BLaER1 treated with 17β-estradiol and CSF1 and Interleukin-3, amounts not matched to agents 10 nM and 100 nM (cell line): Measurements from ENCODE around the gene EMB.
"Not testable (repeated sequence)": the region's sequence is repeated elsewhere in the genome, so short reads cannot be mapped to it uniquely, and the experiment has no call there.

Source experiments
- H3K27ac ChIP-seq, 11 experiments: shearing (Covaris generic); formaldehyde crosslinking; 2 replicates each; pipeline ENCODE4 v1.8.1; 2022
- H3K27me3 ChIP-seq, 11 experiments: shearing (Covaris generic); formaldehyde crosslinking; 2 replicates each; pipeline ENCODE4 v1.8.1; 2022
- H3K36me3 ChIP-seq, 11 experiments: shearing (Covaris generic); formaldehyde crosslinking; 2 replicates each; pipeline ENCODE4 v1.8.1; 2022
- H3K4me1 ChIP-seq, 10 experiments: shearing (Covaris generic); formaldehyde crosslinking; 2 replicates each; pipeline ENCODE4 v1.8.1; 2022
- H3K4me2 ChIP-seq, 11 experiments: shearing (Covaris generic); formaldehyde crosslinking; 2 replicates each; pipeline ENCODE4 v1.8.1; 2022
- H3K4me3 ChIP-seq, 10 experiments: shearing (Covaris generic); formaldehyde crosslinking; 2 replicates each; pipeline ENCODE4 v1.8.1; 2022
- H3K9ac ChIP-seq, 11 experiments: shearing (Covaris generic); formaldehyde crosslinking; 2 replicates each; pipeline ENCODE4 v1.8.1; 2022
- H3K9me3 ChIP-seq, 11 experiments: shearing (Covaris generic); formaldehyde crosslinking; replicated peaks in 1 of 11; 2 replicates each; pipeline ENCODE4 v1.8.1; 2022
- H4K20me1 ChIP-seq, 11 experiments: shearing (Covaris generic); formaldehyde crosslinking; 2 replicates each; pipeline ENCODE4 v1.8.1; 2022
- Cebpa-rat ChIP-seq, 11 experiments: shearing (Covaris generic); IDR thresholded peaks; 2 replicates each; pipeline ENCODE4 v1.8.1; 2022

The EMB gene

DNA sequence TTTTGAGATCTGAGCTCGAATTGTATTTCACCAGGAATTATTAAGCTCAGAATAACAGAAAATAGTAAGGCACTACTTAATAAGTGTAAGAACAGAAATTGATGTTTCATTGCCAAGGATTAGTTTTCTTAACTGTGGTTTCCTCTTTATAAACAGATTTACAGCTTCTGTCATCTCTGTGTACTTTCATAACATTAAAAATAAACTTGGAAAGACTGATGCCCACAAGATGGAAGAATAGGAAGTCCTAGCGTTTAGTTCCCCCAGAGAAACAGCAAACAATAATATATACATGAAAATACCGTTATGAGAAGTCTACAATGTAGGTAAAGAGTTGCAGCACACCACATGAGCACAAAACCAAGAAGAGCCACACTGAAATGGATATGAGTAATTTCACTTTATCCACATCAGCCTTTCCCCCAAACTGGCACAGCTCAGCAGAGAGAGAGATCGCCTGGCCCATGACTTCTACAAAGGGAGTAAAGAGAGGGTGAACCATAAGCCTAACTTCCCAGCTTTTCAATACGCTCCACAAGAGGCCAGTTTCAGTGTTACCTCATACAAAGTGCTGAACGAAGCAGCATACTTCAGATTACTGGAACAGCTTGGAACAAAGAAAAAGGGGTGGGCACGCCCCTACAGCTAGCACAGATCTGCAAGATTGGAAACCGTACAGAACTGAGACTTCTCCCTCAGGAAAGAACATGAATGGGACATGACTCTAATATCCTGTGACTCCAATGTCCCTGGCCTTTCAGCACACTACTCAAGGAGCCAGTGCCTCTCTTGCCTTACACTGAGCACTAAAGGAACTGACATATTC is 75.4 kb downstream of the EMB start:
- no peak for TF ChIP-seq Cebpa-rat (IDR thresholded peaks at IDR 0.05)
- H3K9me3 ChIP-seq = peaks cover 32 to 52% (median 39%) of the 10 kb centered on the region in 11 experiments
- no peak overlapping the region for H3K4me3 ChIP-seq
- H3K27ac ChIP-seq = no peak overlapping the region
- H3K4me1 ChIP-seq = peaks cover 0 to 20% (median 6%) of the 10 kb centered on the region in 10 experiments; a peak in 10 of 20 replicates
- H3K36me3 ChIP-seq = peaks cover 2 to 30% (median 12%) of the 10 kb centered on the region in 11 experiments; a peak in 15 of 22 replicates
- peak overlapping the region in 7 of 11 experiments; percentile 1 to 48 (median 16); a peak in 6 of 22 replicates for H3K4me2 ChIP-seq
- H3K9ac ChIP-seq = no peak overlapping the region
- H3K27me3 ChIP-seq = no peaks in the 10 kb centered on the region
- no peaks in the 10 kb centered on the region for H4K20me1 ChIP-seq

DNA sequence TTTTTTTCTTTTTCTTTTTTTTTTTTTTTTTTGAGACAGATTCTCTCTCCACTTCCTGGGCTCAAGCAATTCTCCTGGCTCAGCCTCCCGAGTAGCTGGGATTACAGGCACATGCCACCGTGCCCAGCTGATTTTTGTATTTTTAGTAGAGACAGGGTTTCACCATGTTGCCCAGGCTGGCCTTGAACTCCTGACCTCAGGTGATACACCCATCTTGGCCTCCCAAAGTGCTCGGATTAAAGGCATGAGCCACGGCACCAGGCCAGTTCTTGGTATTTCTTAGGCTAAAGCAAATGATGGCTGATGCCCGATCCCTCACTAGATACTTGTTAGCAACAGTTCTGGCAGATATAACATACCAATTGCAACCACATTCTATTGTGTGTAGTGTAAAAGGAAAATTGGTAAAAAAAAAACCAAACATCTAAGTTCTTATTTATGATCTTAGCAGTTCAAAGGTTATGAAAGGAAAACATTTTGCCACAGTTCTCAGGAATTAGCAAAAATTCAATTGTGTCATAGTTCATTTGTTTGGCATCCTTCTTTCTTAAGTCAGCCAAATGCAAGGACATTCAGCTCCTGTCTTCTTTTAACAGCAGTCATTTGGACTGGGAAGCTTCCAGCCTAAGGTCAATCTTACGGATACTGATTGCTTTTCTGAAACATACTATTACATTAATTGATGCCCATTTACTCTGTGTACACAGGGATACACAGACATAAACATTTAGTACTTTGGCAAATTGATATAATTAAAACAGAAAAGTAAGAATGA is 76.4 kb downstream of the EMB start:
- not testable (repeated sequence) for H3K27ac ChIP-seq, H3K4me2 ChIP-seq, H3K9ac ChIP-seq, H3K4me3 ChIP-seq, H3K27me3 ChIP-seq, H4K20me1 ChIP-seq
- peaks cover 25 to 43% (median 31%) of the 10 kb centered on the region in 11 experiments for H3K9me3 ChIP-seq
- peaks cover 0 to 20% (median 6%) of the 10 kb centered on the region in 10 experiments; a peak in 10 of 20 replicates for H3K4me1 ChIP-seq
- peaks cover 0 to 23% (median 10%) of the 10 kb centered on the region in 11 experiments; a peak in 12 of 22 replicates for H3K36me3 ChIP-seq

DNA sequence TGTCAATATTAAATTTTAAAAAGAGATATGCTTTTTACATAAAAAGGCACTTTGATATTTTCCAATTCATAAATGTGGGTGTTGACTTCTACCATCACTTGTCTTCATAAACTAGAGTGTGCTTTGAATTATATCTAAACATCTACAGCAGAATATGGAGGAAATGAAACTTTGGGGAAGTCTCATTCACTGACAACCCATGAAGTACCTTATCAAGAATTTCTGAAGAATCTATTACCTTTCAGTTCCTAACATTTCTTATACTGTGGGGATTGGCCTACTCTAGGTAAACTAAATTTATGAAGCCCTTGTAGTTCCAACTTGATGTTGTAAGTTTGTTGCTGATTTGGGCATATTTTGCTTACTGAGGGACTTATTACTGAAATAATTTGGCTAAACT is 81.9 kb downstream of the EMB start:
- TF ChIP-seq Cebpa-rat (IDR thresholded peaks at IDR 0.05) = no peak
- no peak overlapping the region for H3K4me3 ChIP-seq
- peaks cover 0 to 8% (median 0%) of the 10 kb centered on the region in 11 experiments; a peak in 2 of 22 replicates for H3K36me3 ChIP-seq
- no peaks in the 10 kb centered on the region for H3K27me3 ChIP-seq
- H3K4me1 ChIP-seq = peaks cover 0 to under 1% (median 0%) of the 10 kb centered on the region in 10 experiments; a peak in 1 of 20 replicates
- H3K4me2 ChIP-seq = no peak overlapping the region
- H3K27ac ChIP-seq = no peak overlapping the region
- peaks cover 0 to 10% (median 6%) of the 10 kb centered on the region in 11 experiments; a peak in 5 of 22 replicates for H3K9me3 ChIP-seq
- no peaks in the 10 kb centered on the region for H4K20me1 ChIP-seq
- no peak overlapping the region for H3K9ac ChIP-seq

DNA sequence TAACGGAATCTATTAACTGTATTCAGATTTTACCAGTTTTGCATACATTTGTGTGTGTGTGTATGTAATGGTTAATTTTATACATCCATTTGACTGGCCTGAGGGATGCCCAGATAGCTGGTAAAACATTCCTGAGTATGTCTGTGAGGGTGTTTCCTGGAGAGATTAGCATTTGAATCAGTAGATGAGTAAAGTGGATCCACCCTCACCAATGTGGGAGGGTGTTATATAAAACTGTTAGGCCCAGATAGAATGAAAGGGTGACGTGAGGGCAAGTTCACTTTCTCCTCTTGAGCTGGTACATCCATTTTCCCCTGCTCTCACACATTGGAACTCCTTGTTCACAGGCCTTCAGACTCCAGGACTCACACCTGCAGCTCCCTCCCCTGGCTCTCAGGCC is 88.7 kb downstream of the EMB start:
- no peak for TF ChIP-seq Cebpa-rat (IDR thresholded peaks at IDR 0.05)
- Histone ChIP-seq H3K4me2 (no peak overlapping the region), H3K27ac (no peak overlapping the region), H4K20me1 (no peaks in the 10 kb centered on the region), H3K36me3 (no peaks in the 10 kb centered on the region), H3K4me1 (no peaks in the 10 kb centered on the region; a peak in 1 of 20 replicates), H3K4me3 (no peak overlapping the region), H3K9me3 (no peaks in the 10 kb centered on the region; a peak in 1 of 22 replicates), H3K27me3 (no peaks in the 10 kb centered on the region), H3K9ac (no peak overlapping the region)
